H54 (cell line): ENCODE measurements around the gene HTR6.
"Not testable (repeated sequence)": the region's sequence is repeated elsewhere in the genome, so short reads cannot be mapped to it uniquely, and the experiment has no call there.

Source experiments
- DNase-seq: peaks from one replicate; pipeline ENCODE4 v3.0.0; 2011; ENCODE audit warnings: low spot score, mixed read lengths; ENCODE audit not compliant: insufficient read length
- FAIRE-seq: peaks from 3 replicates; lab custom pipeline; 2011; peaks lifted over from hg19 to GRCh38; lab: Jason Lieb, UNC
- POLR2A ChIP-seq: IDR thresholded peaks from 2 replicates; pipeline ENCODE4 v1.6.1; 2011; ENCODE audit warnings: low read depth, mild to moderate bottlenecking, low read length

The HTR6 gene

GRCh38 chr1:19630720-19631395, 33.8 kb upstream of the HTR6 start:
- no peak for DNase-seq
- no peak for FAIRE-seq
- TF ChIP-seq POLR2A, result no peak

- DNase-seq (no peak), FAIRE-seq (no peak)
- TF ChIP-seq POLR2A, result no peak
These were observed 32.5 kb upstream of the HTR6 start for GRCh38 chr1:19632211-19632610.

- DNase-seq (no peak), FAIRE-seq (no peak)
- TF ChIP-seq POLR2A, result no peak
These were observed 31.6 kb upstream of the HTR6 start for GRCh38 chr1:19633106-19633505.

- DNase-seq, FAIRE-seq: not testable (repeated sequence)
These were observed 29.6 kb upstream of the HTR6 start for GRCh38 chr1:19635064-19635463.

GRCh38 chr1:19635646-19636045, 29.0 kb upstream of the HTR6 start:
- no peak for DNase-seq
- no peak for TF ChIP-seq POLR2A
- peak; percentile 86 for FAIRE-seq

GRCh38 chr1:19636065-19636464, 28.6 kb upstream of the HTR6 start:
- TF ChIP-seq POLR2A, result no peak
- no peak for DNase-seq
- no peak for FAIRE-seq

GRCh38 chr1:19636749-19637148, 27.9 kb upstream of the HTR6 start:
- not testable (repeated sequence) for DNase-seq, FAIRE-seq

- FAIRE-seq, result no peak
- no peak for DNase-seq
- TF ChIP-seq POLR2A, result no peak
These were observed 27.1 kb upstream of the HTR6 start for GRCh38 chr1:19637606-19638005.

GRCh38 chr1:19639228-19639627, 25.4 kb upstream of the HTR6 start:
- DNase-seq, FAIRE-seq: not testable (repeated sequence)

GRCh38 chr1:19639999-19640362, 24.7 kb upstream of the HTR6 start:
- DNase-seq, result no peak

GRCh38 chr1:19640363-19641316, 24.0 kb upstream of the HTR6 start:
- DNase-seq (no peak), FAIRE-seq (no peak)
- no peak for TF ChIP-seq POLR2A

More at GRCh38 chr1:19639999-19640362, 24.7 kb upstream of the HTR6 start:
- FAIRE-seq, result no peak
- no peak for TF ChIP-seq POLR2A

GRCh38 chr1:19643121-19643520, 21.6 kb upstream of the HTR6 start:
- no peak for TF ChIP-seq POLR2A
- DNase-seq, result peak; percentile 88
- peak; percentile 87 for FAIRE-seq

GRCh38 chr1:19643602-19644394, 20.9 kb upstream of the HTR6 start, which contains the start of gene NBL1:
TSS of gene NBL1 (plus strand) at chr1:19644311. CDS start at chr1:19655031, 10,720 bp downstream.
- FAIRE-seq (no peak), DNase-seq (no peak)
- TF ChIP-seq POLR2A, result no peak

- no peak for TF ChIP-seq POLR2A
- DNase-seq (no peak), FAIRE-seq (no peak)
These were observed 20.3 kb upstream of the HTR6 start for GRCh38 chr1:19644395-19644680.
